H9 (cell line): ENCODE results near the gene LITAFD. TPM values are rescaled to one million over a fixed set of nuclear protein-coding genes. Genes with fewer than 3 reads are reported as not detected.

Source experiments
- DNase-seq: peaks from one replicate; pipeline ENCODE4 v3.0.0-alpha.2; 2017
- H2AFZ ChIP-seq: one replicate; pipeline ENCODE4 v1.6.1; 2013; ENCODE audit warnings: mild to moderate bottlenecking, low read length, control low read depth, moderate library complexity
- H2AK5ac ChIP-seq: 2 replicates; pipeline ENCODE4 v1.6.1; 2013; ENCODE audit warnings: low read length, control low read depth, mixed read lengths; ENCODE audit not compliant: insufficient read length
- H2BK120ac ChIP-seq: one replicate; pipeline ENCODE4 v1.6.1; 2013; ENCODE audit warnings: low read depth, mild to moderate bottlenecking, low read length, control low read depth, inconsistent platforms; ENCODE audit not compliant: poor library complexity, severe bottlenecking
- H2BK12ac ChIP-seq: 2 replicates; pipeline ENCODE4 v1.6.1; 2013; ENCODE audit warnings: low read length, control low read depth, mixed read lengths, low read depth; ENCODE audit not compliant: insufficient read length
- H2BK15ac ChIP-seq: 2 replicates; pipeline ENCODE4 v1.6.1; 2013; ENCODE audit warnings: low read depth, low read length, control low read depth
- H2BK20ac ChIP-seq: one replicate; pipeline ENCODE4 v1.6.1; 2013; ENCODE audit warnings: low read depth, mild to moderate bottlenecking, low read length, control low read depth, inconsistent platforms; ENCODE audit not compliant: poor library complexity, severe bottlenecking
- H2BK5ac ChIP-seq: 2 replicates; pipeline ENCODE4 v1.6.1; 2013; ENCODE audit warnings: low read length, control low read depth, mixed read lengths; ENCODE audit not compliant: insufficient read length
- H3K14ac ChIP-seq: 2 replicates; pipeline ENCODE4 v1.6.1; 2013; ENCODE audit warnings: low read length, control low read depth; ENCODE audit not compliant: insufficient read depth
- H3K18ac ChIP-seq: 2 replicates; pipeline ENCODE4 v1.6.1; 2013; ENCODE audit warnings: low read depth, mild to moderate bottlenecking, mixed read lengths, low read length, control low read depth; ENCODE audit not compliant: insufficient read length
- H3K23ac ChIP-seq: 2 replicates; pipeline ENCODE4 v1.6.1; 2013; ENCODE audit warnings: low read length, control low read depth, mixed read lengths, low read depth; ENCODE audit not compliant: insufficient read length
- H3K23me2 ChIP-seq: 2 replicates; pipeline ENCODE4 v1.6.1; 2013; ENCODE audit warnings: low read depth, mild to moderate bottlenecking, mixed read lengths, low read length, control low read depth; ENCODE audit not compliant: insufficient read length, poor library complexity, severe bottlenecking
- H3K27ac ChIP-seq: 2 replicates; pipeline ENCODE4 v1.5.1; 2013; ENCODE audit warnings: low read length, control low read depth, mixed read lengths, low read depth; ENCODE audit not compliant: insufficient read length
- H3K27me3 ChIP-seq: 2 replicates; pipeline ENCODE4 v1.6.1; 2013; ENCODE audit warnings: low read length, control low read depth, inconsistent platforms; ENCODE audit not compliant: insufficient read depth
- H3K4ac ChIP-seq: 2 replicates; pipeline ENCODE4 v1.6.1; 2013; ENCODE audit warnings: low read depth, mild to moderate bottlenecking, control low read depth, inconsistent platforms, low read length, moderate library complexity
- H3K4me1 ChIP-seq: 2 replicates; pipeline ENCODE4 v1.6.1; 2013; ENCODE audit warnings: low read length, control low read depth, inconsistent platforms; ENCODE audit not compliant: insufficient read depth
- H3K4me2 ChIP-seq: 2 replicates; pipeline ENCODE4 v1.6.1; 2013; ENCODE audit warnings: low read length, control low read depth, mixed read lengths; ENCODE audit not compliant: insufficient read length, insufficient read depth
- H3K56ac ChIP-seq: 2 replicates; pipeline ENCODE4 v1.6.1; 2013; ENCODE audit warnings: low read depth, mild to moderate bottlenecking, mixed read lengths, low read length, control low read depth; ENCODE audit not compliant: insufficient read length
- H3K79me1 ChIP-seq: 2 replicates; pipeline ENCODE4 v1.6.1; 2013; ENCODE audit warnings: low read depth, mild to moderate bottlenecking, moderate library complexity, low read length, control low read depth, inconsistent platforms; ENCODE audit not compliant: insufficient read depth, poor library complexity, severe bottlenecking
- H3K79me2 ChIP-seq: 2 replicates; pipeline ENCODE4 v1.6.1; 2013; ENCODE audit warnings: low read length, control low read depth, inconsistent platforms; ENCODE audit not compliant: insufficient read depth
- H3K9ac ChIP-seq: 2 replicates; pipeline ENCODE4 v1.6.1; 2013; ENCODE audit warnings: low read length, control low read depth, mixed read lengths; ENCODE audit not compliant: insufficient read length; ENCODE audit errors: extremely low read depth
- H3K9me3 ChIP-seq: one replicate; pipeline ENCODE4 v1.6.1; 2013; ENCODE audit warnings: low read depth, low read length, inconsistent platforms; ENCODE audit not compliant: control insufficient read depth
- H3T11ph ChIP-seq: one replicate; pipeline ENCODE4 v1.6.1; 2013; ENCODE audit warnings: mild to moderate bottlenecking, low read length, control low read depth, inconsistent platforms
- H4K20me1 ChIP-seq: one replicate; pipeline ENCODE4 v1.6.1; 2013; ENCODE audit not compliant: control insufficient read depth, insufficient read length, insufficient read depth
- H4K5ac ChIP-seq: 2 replicates; pipeline ENCODE4 v1.6.1; 2013; ENCODE audit warnings: low read depth, mild to moderate bottlenecking, mixed read lengths, low read length, control low read depth; ENCODE audit not compliant: insufficient read length
- H4K8ac ChIP-seq: replicated peaks from 2 replicates; pipeline ENCODE4 v1.6.1; 2013; ENCODE audit warnings: low read length, control low read depth, mixed read lengths, low read depth; ENCODE audit not compliant: insufficient read length
- H4K91ac ChIP-seq: 2 replicates; pipeline ENCODE4 v1.6.1; 2013; ENCODE audit warnings: low read depth, mild to moderate bottlenecking, moderate library complexity, mixed read lengths, low read length, control low read depth; ENCODE audit not compliant: insufficient read length
- H3K27ac Mint-ChIP-seq, 3 experiments: 2 replicates in 2 of 3; 3 replicates in 1 of 3; pipeline ENCODE4 v1.8.0; 2020 to 2021; ENCODE audit warnings: mixed read lengths in 3 of 3, mild to moderate bottlenecking in 1 of 3, moderate library complexity in 1 of 3
- H3K27me3 Mint-ChIP-seq: 2 replicates; pipeline ENCODE4 v1.8.0; 2021; ENCODE audit warnings: low read depth, mild to moderate bottlenecking, moderate library complexity, mixed read lengths
- H3K36me3 Mint-ChIP-seq, 3 experiments: 2 replicates in 2 of 3; 3 replicates in 1 of 3; pipeline ENCODE4 v1.8.0; 2020 to 2021; ENCODE audit warnings: low read depth in 3 of 3, mixed read lengths in 3 of 3; ENCODE audit not compliant: insufficient read depth in 1 of 3
- H3K4me1 Mint-ChIP-seq, 2 experiments: 2 replicates each; pipeline ENCODE4 v1.8.0; 2020; ENCODE audit warnings: mixed read lengths in 2 of 2
- H3K4me3 Mint-ChIP-seq, 2 experiments: 2 replicates in 1 of 2; 3 replicates in 1 of 2; pipeline ENCODE4 v1.8.0; 2020 to 2021; ENCODE audit warnings: mild to moderate bottlenecking in 2 of 2, mixed read lengths in 2 of 2, moderate library complexity in 1 of 2
- H3K9me3 Mint-ChIP-seq, 2 experiments: 2 replicates in 1 of 2; 3 replicates in 1 of 2; pipeline ENCODE4 v1.8.0; 2020; ENCODE audit warnings: mild to moderate bottlenecking in 2 of 2, mixed read lengths in 2 of 2, moderate library complexity in 1 of 2
- WGBS: extraction: QIAGEN DNeasy Blood & Tissue Kit; methylation state at CpG from one replicate; pipeline ENCODE4 v1.1.7; 2013; ENCODE audit warnings: missing lambda C conversion rate, low lambda C conversion rate, mixed read lengths; ENCODE audit not compliant: insufficient read length; ENCODE audit errors: extremely low coverage; 5-methylcytosine and 5-hydroxymethylcytosine counted together
- total RNA-seq: library from RNA; stranded (reverse); gene quantifications from 2 replicates; pipeline ENCODE4 v1.2.1, GENCODE V29; 2021
- TF ChIP-seq, protein P1 (sequence below): fragments of 200-600 bp; sonication (generic); conservative IDR thresholded peaks from 3 replicates; pipeline ENCODE4 v1.8.0; 2021; ENCODE audit warnings: antibody characterized with exemption, mild to moderate bottlenecking

Gene LITAFD
- total RNA-seq, 1 experiment from 2014 or later, result not detected

DNA sequence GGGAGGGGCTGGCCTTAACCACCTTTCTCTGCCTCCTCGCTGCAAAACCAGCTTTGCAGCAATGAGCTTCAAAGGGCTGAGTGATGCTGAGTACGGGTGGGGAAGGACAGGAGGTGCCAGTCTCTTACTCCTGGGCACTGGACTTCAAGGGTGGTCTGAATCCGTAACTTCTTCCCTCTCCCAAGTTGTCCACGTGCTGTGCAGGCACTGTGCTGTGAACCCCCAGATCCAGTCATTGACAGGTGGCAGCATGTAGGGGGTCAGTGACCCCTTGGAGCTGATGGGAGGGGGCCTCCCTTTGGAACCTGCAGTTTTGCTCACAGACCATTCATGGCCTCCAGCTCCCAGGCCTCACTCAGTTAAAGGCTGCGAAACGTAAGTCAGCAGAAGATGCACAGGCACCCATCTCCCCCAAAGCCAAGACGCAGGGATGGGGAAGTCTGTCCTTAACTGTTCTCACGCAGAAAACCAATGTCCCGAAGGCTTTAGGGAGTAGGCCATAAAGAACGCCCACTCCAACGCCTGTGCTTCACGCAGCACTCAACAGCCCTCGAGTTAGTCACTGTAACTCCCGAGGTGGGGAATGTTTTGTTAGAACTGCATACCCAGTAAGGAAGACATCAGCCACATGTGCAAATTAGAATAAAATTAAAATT, 7.9 kb downstream of the LITAFD start:
- Mint-ChIP-seq H3K27me3 (peaks cover 4% of the 10 kb centered on the region), H3K36me3 (peaks cover 44 to 69% (median 56%) of the 10 kb centered on the region in 3 experiments; a peak in 6 of 7 replicates), H3K27ac (no peak overlapping the region; a peak in 1 of 7 replicates), H3K4me1 (peaks cover 22 to 24% of the 10 kb centered on the region in 2 experiments), H3K9me3 (no peaks in the 10 kb centered on the region), H3K4me3 (no peak overlapping the region)
- Histone ChIP-seq H3K9ac (no peak overlapping the region), H3T11ph (no peak overlapping the region), H3K9me3 (no peaks in the 10 kb centered on the region), H3K18ac (no peak overlapping the region), H2AFZ (no peak overlapping the region), H4K5ac (no peak overlapping the region), H3K27me3 (no peaks in the 10 kb centered on the region), H2BK12ac (no peak overlapping the region), H3K14ac (no peak overlapping the region), H2BK120ac (no peak overlapping the region), H3K4me1 (no peaks in the 10 kb centered on the region; the same call in 1 of the 2 replicates), H3K23ac (no peak overlapping the region), H3K27ac (no peak overlapping the region), H4K8ac (no peak overlapping the region), H4K91ac (no peak overlapping the region), H3K23me2 (no peaks in the 10 kb centered on the region), H3K4ac (no peak overlapping the region), H2BK15ac (no peak overlapping the region), H2BK20ac (no peak overlapping the region), H2BK5ac (no peak overlapping the region), H3K4me2 (no peak overlapping the region), H4K20me1 (peaks cover 4% of the 10 kb centered on the region), H3K79me1 (no peaks in the 10 kb centered on the region), H3K56ac (no peak overlapping the region), H2AK5ac (no peak overlapping the region), H3K79me2 (no peaks in the 10 kb centered on the region)
- WGBS, result no CpG with 5 or more reads among the region's 14 CpGs
- TF ChIP-seq, protein P1, sequence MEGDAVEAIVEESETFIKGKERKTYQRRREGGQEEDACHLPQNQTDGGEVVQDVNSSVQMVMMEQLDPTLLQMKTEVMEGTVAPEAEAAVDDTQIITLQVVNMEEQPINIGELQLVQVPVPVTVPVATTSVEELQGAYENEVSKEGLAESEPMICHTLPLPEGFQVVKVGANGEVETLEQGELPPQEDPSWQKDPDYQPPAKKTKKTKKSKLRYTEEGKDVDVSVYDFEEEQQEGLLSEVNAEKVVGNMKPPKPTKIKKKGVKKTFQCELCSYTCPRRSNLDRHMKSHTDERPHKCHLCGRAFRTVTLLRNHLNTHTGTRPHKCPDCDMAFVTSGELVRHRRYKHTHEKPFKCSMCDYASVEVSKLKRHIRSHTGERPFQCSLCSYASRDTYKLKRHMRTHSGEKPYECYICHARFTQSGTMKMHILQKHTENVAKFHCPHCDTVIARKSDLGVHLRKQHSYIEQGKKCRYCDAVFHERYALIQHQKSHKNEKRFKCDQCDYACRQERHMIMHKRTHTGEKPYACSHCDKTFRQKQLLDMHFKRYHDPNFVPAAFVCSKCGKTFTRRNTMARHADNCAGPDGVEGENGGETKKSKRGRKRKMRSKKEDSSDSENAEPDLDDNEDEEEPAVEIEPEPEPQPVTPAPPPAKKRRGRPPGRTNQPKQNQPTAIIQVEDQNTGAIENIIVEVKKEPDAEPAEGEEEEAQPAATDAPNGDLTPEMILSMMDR, result no peak
- no peak for DNase-seq
